SK-N-MC (cell line): ENCODE data around the gene NEK11.

ENCODE experiments used
- DNase-seq: peaks from one replicate; pipeline ENCODE4 v3.0.0-alpha.2; 2011; ENCODE audit warnings: low read depth, low spot score
- H3K27ac ChIP-seq: fragments of 200-600 bp; sonication (generic); 2 replicates; pipeline ENCODE4 v1.5.1; 2016; ENCODE audit warnings: mixed run types
- H3K36me3 ChIP-seq: fragments of 200-600 bp; sonication (generic); 2 replicates; pipeline ENCODE4 v1.6.1; 2017; ENCODE audit warnings: antibody characterized with exemption, low read length, mixed read lengths; ENCODE audit not compliant: insufficient read depth
- H3K4me3 ChIP-seq: fragments of 200-600 bp; sonication (generic); 2 replicates; pipeline ENCODE4 v1.5.1; 2016
- H3K9ac ChIP-seq: fragments of 200-600 bp; sonication (generic); 2 replicates; pipeline ENCODE4 v1.8.0; 2017; ENCODE audit warnings: mixed run types, mixed read lengths; ENCODE audit not compliant: insufficient read length
- H3K9me3 ChIP-seq: fragments of 200-600 bp; sonication (generic); 2 replicates; pipeline ENCODE4 v1.6.1; 2017; ENCODE audit warnings: low read depth, mild to moderate bottlenecking, antibody characterized with exemption, low read length, moderate library complexity, mixed read lengths
- EZH2 ChIP-seq: fragments of 200-600 bp; sonication (generic); IDR thresholded peaks from one replicate; pipeline ENCODE4 v1.6.1; 2017; ENCODE audit warnings: antibody characterized with exemption
- FOXP2 ChIP-seq: optimal IDR thresholded peaks from 2 replicates; pipeline ENCODE3; 2011; ENCODE audit warnings: mild to moderate bottlenecking, moderate library complexity; ENCODE audit not compliant: insufficient read depth; ENCODE audit errors: extremely low read length, control extremely low read depth
- POLR2AphosphoS5 ChIP-seq: IDR thresholded peaks from 2 replicates; pipeline ENCODE4 v1.6.1; 2012; ENCODE audit warnings: mild to moderate bottlenecking, low read depth, low read length, borderline replicate concordance

NEK11 gene

DNA sequence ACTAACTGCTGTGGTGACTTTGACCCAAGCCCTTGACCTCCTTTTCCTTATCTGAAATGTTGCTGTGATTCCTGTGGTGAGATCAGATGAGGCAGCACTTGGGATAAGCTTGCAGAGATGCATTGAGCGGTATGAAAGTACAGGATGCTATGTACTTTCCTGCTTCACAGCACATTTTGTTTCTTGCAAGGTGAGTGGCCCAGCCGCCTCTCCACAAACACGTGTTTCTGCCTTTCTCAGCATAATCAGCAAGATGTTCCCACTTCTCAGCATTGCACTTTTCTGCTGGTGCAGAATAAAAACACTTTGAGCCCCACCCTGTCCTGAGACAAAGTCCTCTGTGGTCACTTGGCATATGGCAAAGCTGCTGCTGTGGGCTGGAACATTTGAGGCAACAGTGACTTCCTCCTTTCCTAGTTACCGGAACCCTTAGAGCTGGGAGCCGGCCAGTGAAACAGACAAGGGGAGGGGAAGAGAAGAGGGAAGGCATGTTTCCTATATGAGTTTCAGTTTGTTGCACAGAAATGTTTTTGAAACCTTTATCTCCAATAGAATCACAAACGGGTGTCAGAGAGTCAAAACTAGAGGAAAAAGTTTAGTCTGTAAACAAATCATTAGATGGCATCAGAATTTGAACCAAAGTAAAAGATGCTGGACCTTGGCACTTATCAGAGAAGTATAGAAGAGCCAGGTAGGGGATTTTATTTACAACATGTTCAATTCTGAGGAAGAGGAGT lies 359.9 kb downstream of the NEK11 start:
- no peak overlapping the region for H3K4me3 ChIP-seq
- no peaks in the 10 kb centered on the region for H3K36me3 ChIP-seq
- no peak for TF ChIP-seq FOXP2
- no peak overlapping the region for H3K27ac ChIP-seq
- no peaks in the 10 kb centered on the region for H3K9me3 ChIP-seq
- no peak overlapping the region for H3K9ac ChIP-seq
- DNase-seq, result no peak

DNA sequence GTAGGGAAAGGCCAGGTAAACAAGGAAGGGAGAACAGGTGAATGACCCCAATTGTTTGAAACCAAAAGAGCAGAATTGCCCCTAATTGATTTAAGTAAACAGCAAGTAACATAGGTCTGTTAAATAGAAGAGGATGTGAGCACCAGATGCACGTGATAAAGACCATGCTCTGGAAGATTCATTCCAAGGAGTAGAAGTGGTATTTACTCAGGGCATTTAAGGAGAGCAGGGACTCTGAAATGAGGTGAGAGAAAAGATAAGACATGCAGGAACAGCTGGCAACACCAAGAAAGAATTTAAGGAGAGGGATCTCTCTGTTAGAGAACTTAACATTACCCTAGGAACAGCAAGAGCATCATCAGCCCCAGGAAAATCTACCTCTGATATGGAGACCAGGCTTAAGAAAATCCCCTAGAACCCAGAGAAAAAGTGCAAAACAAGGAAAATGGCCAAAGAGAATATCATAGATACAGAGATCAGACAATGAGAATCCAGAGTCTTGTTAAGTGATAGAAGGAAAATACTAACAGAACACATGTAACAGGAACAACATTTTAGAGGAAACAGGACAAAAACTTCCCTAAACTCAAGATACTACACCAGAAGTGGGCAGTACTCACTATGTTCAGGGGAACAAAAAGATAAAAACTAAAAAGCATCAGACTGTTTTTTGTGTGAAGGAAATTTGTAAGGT lies 361.3 kb downstream of the NEK11 start:
- Histone ChIP-seq H3K9ac (no peak overlapping the region), H3K36me3 (no peaks in the 10 kb centered on the region), H3K9me3 (no peaks in the 10 kb centered on the region), H3K4me3 (no peak overlapping the region), H3K27ac (no peak overlapping the region)
- TF ChIP-seq POLR2AphosphoS5 (no peak), FOXP2 (no peak), EZH2 (no peak)
- DNase-seq, result no peak

DNA sequence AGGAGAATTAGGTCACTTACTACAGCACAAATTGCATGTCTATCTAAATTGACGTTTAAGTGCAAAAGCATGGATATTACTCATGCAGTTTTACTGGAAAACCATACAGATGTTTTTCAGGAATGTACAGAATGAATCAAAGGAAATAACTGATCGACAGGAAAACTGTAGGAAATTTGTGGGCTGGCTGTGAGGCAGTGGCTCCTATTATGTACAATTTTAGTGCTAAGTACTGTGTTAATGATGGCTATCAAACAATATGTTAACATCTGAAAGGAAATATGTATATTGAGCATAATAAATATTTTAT lies 361.8 kb downstream of the NEK11 start:
- TF ChIP-seq POLR2AphosphoS5, result no peak
- TF ChIP-seq EZH2, result no peak
- TF ChIP-seq FOXP2, result no peak
- Histone ChIP-seq H3K36me3 (no peaks in the 10 kb centered on the region), H3K9ac (no peak overlapping the region), H3K9me3 (no peaks in the 10 kb centered on the region), H3K4me3 (no peak overlapping the region), H3K27ac (no peak overlapping the region)
- DNase-seq, result no peak

DNA sequence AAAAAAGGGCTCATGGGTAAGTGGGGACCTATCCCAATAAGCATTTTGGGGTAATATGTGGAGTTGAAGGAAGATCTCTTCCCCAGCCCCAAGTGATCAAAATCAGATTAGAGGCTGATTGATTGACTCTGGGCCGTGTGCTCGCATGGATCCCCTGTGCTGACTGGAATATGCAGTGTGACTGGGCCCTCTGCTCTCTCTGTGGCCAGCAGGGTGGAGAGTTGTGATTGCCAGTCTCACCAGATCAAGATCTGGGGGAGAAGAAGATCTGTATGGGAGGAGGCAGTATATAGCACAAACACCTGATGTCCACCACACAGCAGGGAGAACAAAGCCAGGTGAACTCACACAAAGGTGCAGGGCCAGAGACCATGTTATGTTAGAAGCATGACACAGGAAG lies 363.7 kb downstream of the NEK11 start:
- Histone ChIP-seq H3K4me3 (no peak overlapping the region), H3K36me3 (no peaks in the 10 kb centered on the region), H3K27ac (no peak overlapping the region), H3K9me3 (no peaks in the 10 kb centered on the region), H3K9ac (no peak overlapping the region)
- DNase-seq, result no peak
- TF ChIP-seq EZH2, result no peak
- TF ChIP-seq POLR2AphosphoS5, result no peak
- TF ChIP-seq FOXP2, result no peak

DNA sequence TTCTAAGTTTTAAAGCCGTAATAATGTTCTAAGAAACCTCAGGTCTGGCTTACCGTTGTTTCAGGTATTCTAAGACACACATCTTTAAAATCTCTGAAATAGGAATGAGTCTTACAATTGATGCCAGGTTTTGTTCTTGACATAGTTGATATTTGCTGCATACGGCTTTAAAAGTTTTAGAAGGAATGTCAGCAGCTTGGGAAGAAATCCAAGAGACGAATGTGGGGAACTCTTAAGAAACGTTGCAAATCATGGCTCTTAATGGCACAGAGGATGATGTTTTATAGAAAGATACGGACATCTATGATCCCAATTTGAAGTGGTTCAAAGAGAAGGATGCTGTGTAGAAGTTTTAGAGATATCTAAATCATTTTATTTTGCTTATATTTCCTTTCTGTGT lies 366.4 kb downstream of the NEK11 start:
- H3K9ac ChIP-seq, result no peak overlapping the region
- no peak for TF ChIP-seq EZH2
- TF ChIP-seq POLR2AphosphoS5, result no peak
- no peak for TF ChIP-seq FOXP2

DNA sequence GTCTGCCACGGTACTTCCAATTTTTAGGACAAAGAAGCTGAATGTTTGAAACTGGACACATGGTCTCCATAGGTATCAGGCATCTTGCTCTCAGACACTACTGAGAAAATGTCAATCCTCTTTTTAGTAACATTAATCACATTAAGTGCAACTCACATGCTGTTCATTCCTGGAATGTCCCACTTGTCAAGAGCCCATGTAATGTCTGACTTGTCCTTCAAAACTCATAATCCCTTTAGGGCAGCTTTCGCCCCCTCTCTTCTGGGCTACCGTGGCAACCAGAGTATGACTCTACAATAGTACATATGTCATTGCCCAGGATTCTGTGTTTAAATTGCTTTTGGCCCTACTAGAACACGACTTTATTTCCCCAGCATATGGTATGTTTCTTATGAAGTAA lies 367.2 kb downstream of the NEK11 start:
- H3K9ac ChIP-seq, result no peak overlapping the region
- TF ChIP-seq POLR2AphosphoS5 (no peak), FOXP2 (no peak), EZH2 (no peak)
- no peaks in the 10 kb centered on the region for H3K9me3 ChIP-seq
- no peaks in the 10 kb centered on the region for H3K36me3 ChIP-seq
- no peak overlapping the region for H3K27ac ChIP-seq
- no peak overlapping the region for H3K4me3 ChIP-seq
- DNase-seq, result no peak

More for the DNA sequence above, 366.4 kb downstream of the NEK11 start:
- Histone ChIP-seq H3K9me3 (no peaks in the 10 kb centered on the region), H3K36me3 (no peaks in the 10 kb centered on the region), H3K4me3 (no peak overlapping the region), H3K27ac (no peak overlapping the region)
- no peak for DNase-seq

DNA sequence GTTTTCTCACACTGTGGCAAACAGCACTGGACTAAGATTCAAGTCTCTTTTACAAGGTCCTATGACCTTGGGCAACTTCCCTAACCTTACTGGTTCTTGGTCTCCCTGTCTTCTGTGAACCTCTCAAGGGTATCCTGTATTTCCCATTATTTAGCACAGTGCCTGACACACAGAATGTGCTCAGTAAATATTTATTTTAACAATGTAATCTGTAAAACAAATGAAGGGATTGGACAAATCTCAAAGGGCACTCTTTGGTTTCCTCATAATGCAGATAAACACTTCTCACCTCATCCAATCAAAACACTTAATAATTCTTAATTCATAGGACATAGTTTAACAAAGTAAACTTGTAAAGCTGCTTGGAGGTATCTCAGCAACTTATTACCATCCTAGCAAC lies 367.7 kb downstream of the NEK11 start:
- TF ChIP-seq EZH2 (no peak), FOXP2 (no peak), POLR2AphosphoS5 (no peak)
- DNase-seq, result no peak
- Histone ChIP-seq H3K36me3 (no peaks in the 10 kb centered on the region), H3K4me3 (no peak overlapping the region), H3K27ac (no peak overlapping the region), H3K9me3 (no peaks in the 10 kb centered on the region), H3K9ac (no peak overlapping the region)

DNA sequence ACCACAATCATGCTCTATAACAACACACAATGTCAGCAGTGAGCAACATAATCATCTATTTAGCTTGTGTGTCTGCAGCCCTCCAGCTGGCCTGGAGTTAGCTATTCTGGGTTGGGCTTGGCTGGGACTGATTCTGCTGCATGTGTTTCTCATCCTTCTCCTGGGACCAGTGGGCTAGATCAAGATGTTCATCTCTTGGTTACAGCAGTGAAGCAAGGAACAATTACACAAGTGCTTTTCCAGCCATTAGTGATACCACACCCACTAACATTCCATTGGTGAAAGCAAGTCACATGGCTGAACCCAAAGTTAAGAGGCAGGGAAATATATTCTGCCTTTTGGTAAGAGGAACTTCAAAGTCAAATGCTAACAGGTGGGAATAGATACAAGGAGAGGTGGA lies 369.5 kb downstream of the NEK11 start:
- no peak overlapping the region for H3K9ac ChIP-seq

More for the DNA sequence above, 369.5 kb downstream of the NEK11 start:
- Histone ChIP-seq H3K27ac (no peak overlapping the region), H3K9me3 (no peaks in the 10 kb centered on the region), H3K36me3 (no peaks in the 10 kb centered on the region), H3K4me3 (no peak overlapping the region)
- no peak for TF ChIP-seq FOXP2
- no peak for TF ChIP-seq EZH2
- TF ChIP-seq POLR2AphosphoS5, result no peak
- DNase-seq, result no peak
